Measurements from ENCODE around the gene HELQ. TPM values are rescaled to one million over a fixed set of nuclear protein-coding genes. Genes with fewer than 3 reads are reported as not detected.

The HELQ gene
- total RNA-seq, 2 experiments from 2014 or later = 9.3 to 10.4 TPM

- peaks cover 60% of the 10 kb centered on the region for H3K36me3 Mint-ChIP-seq (ENCODE audit: low read depth)
- peak overlapping the region; percentile 100 for H3K4me3 Mint-ChIP-seq
- intact Hi-C loops (cut with micrococcal nuclease) = loop anchor here (5.0 to 10.0 kb wide), 3 partner anchors 97 to 420 kb away; partner anchors contain the start of genes COPS4 and COQ2
- DNase-seq = peak; percentile 13
- no peaks in the 10 kb centered on the region for H3K9me3 Mint-ChIP-seq
- no peaks in the 10 kb centered on the region for H3K27me3 Mint-ChIP-seq
- H3K27ac Mint-ChIP-seq = peak overlapping the region; percentile 100
- no peak for TF ChIP-seq CTCF (IDR thresholded peaks at IDR 0.05)
- H3K4me1 Mint-ChIP-seq (ENCODE audit: low read depth) = peaks cover 50% of the 10 kb centered on the region
- POLR2A ChIA-PET = interaction anchor here (1.5 kb wide), 1 partner anchor 10 kb away, joined by 3 read pairs; no protein-coding TSS in a partner anchor
- ATAC-seq = no peak
- CTCF ChIA-PET = interaction anchor here (2.3 to 2.5 kb wide), 2 partner anchors 10 to 171 kb away, joined by 8 to 9 read pairs; partner anchors contain the start of gene COQ2
These were observed 937 bp downstream of the HELQ start for GRCh38 chr4:83454686-83455085.

- ATAC-seq (no peak), DNase-seq (no peak)
- H3K27me3 Mint-ChIP-seq = no peaks in the 10 kb centered on the region
- H3K9me3 Mint-ChIP-seq = no peaks in the 10 kb centered on the region
- POLR2A ChIA-PET = no interaction called here
- H3K27ac Mint-ChIP-seq = no peak overlapping the region
- intact Hi-C loops (cut with micrococcal nuclease) = no loop called here
- TF ChIP-seq CTCF (IDR thresholded peaks at IDR 0.05) = no peak
- H3K4me1 Mint-ChIP-seq (ENCODE audit: low read depth) = peaks cover 26% of the 10 kb centered on the region
- CTCF ChIA-PET = no interaction called here
- H3K4me3 Mint-ChIP-seq = no peak overlapping the region
- peaks cover 38% of the 10 kb centered on the region for H3K36me3 Mint-ChIP-seq (ENCODE audit: low read depth)
These were observed 6.6 kb downstream of the HELQ start for GRCh38 chr4:83449009-83449408.

- DNase-seq (no peak), ATAC-seq (no peak)
- CTCF ChIA-PET = interaction anchor here (0.9 to 1.5 kb wide), 2 partner anchors 70 to 159 kb away, joined by 3 to 4 read pairs; no protein-coding TSS in a partner anchor
- POLR2A ChIA-PET = no interaction called here
- H3K4me3 Mint-ChIP-seq = no peak overlapping the region
- no peaks in the 10 kb centered on the region for H3K27me3 Mint-ChIP-seq
- H3K9me3 Mint-ChIP-seq = no peaks in the 10 kb centered on the region
- peaks cover 21% of the 10 kb centered on the region for H3K36me3 Mint-ChIP-seq (ENCODE audit: low read depth)
- no peak for TF ChIP-seq CTCF (IDR thresholded peaks at IDR 0.05)
- intact Hi-C loops (cut with micrococcal nuclease) = no loop called here
- no peak overlapping the region for H3K27ac Mint-ChIP-seq
- no peaks in the 10 kb centered on the region for H3K4me1 Mint-ChIP-seq (ENCODE audit: low read depth)
These were observed 14.7 kb downstream of the HELQ start for GRCh38 chr4:83440899-83441298.

- ChIA-PET CTCF (interaction anchor here (0.9 to 1.5 kb wide), 2 partner anchors 69 to 158 kb away, joined by 3 to 4 read pairs; no protein-coding TSS in a partner anchor), POLR2A (no interaction called here)
- Mint-ChIP-seq H3K4me3 (no peak overlapping the region), H3K27ac (no peak overlapping the region), H3K9me3 (no peaks in the 10 kb centered on the region), H3K36me3 (ENCODE audit: low read depth) (peaks cover 24% of the 10 kb centered on the region), H3K27me3 (no peaks in the 10 kb centered on the region), H3K4me1 (ENCODE audit: low read depth) (peaks cover 3% of the 10 kb centered on the region)
- intact Hi-C loops (cut with micrococcal nuclease) = no loop called here
- ATAC-seq (no peak), DNase-seq (no peak)
- no peak for TF ChIP-seq CTCF (IDR thresholded peaks at IDR 0.05)
These were observed 15.3 kb downstream of the HELQ start for GRCh38 chr4:83440148-83440814.

- H3K4me3 Mint-ChIP-seq = no peak overlapping the region
- intact Hi-C loops (cut with micrococcal nuclease) = no loop called here
- no peak for DNase-seq
- no peaks in the 10 kb centered on the region for H3K27me3 Mint-ChIP-seq
- peaks cover 3% of the 10 kb centered on the region for H3K4me1 Mint-ChIP-seq (ENCODE audit: low read depth)
- ChIA-PET POLR2A (no interaction called here), CTCF (interaction anchor here (1.3 kb wide), 1 partner anchor 23 kb away, joined by 3 read pairs; no protein-coding TSS in a partner anchor)
- TF ChIP-seq CTCF (IDR thresholded peaks at IDR 0.05) = no peak
- H3K27ac Mint-ChIP-seq = no peak overlapping the region
- H3K9me3 Mint-ChIP-seq = no peaks in the 10 kb centered on the region
- ATAC-seq = no peak
- H3K36me3 Mint-ChIP-seq (ENCODE audit: low read depth) = peaks cover 19% of the 10 kb centered on the region
These were observed 16.9 kb downstream of the HELQ start for GRCh38 chr4:83438719-83439118.
